Activated gamma-delta T cell treated with Interleukin-2 at 50 U/mL for 16 hours (primary cell): ENCODE results near the gene PHF24.

ENCODE experiments used
- DNase-seq: peaks from one replicate; pipeline ENCODE4 v3.0.0-alpha.2; 2020

Gene PHF24

DNA sequence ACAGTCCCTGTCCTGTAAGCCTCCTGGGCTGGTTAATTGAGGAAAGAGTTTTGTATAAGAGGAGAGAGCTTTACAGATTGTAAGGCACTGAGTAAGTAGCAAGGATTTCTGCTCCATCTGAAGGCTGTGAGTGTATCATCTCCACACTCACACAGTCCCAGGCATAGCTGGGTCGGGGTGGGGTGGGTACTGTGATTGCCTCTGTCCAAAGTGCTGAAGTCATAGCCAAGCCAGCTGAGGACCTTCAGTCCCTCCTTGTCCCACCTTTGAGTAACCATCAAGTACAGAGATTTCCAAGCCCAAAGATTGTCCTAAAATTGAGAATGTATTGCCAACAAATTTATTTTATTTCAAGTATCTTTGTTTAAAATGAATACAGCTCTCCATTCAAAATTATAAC, 26.0 kb downstream of the PHF24 start:
- DNase-seq = no peak

DNA sequence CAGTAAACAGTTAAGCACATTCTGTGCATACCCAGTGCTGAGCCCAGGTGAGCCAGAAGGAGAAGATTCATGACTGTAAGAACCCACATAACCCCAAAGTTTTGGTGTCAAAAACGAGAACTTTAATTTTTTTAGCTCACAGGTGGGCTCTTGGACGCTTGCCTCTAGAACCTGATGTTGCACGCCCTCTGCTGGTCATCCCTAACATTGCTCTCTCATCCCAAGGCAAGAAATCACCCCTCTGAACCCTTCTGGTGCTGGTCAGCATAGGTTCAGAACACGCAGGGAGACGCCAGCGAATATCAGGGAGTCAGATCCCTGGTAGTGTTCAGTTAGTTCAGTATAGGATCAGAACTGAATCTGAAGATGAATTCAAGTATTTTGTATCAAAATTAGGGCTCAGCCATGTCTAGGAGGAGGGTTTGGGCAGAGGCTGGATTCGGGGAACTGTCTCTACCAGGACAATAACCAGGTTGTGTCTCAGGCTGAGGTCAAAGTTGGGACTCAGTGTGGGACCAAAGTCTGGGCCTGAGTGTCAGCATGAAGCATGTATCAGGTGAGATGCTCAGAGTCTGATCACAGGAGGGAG, 27.3 kb downstream of the PHF24 start:
- DNase-seq = peak; percentile 54

DNA sequence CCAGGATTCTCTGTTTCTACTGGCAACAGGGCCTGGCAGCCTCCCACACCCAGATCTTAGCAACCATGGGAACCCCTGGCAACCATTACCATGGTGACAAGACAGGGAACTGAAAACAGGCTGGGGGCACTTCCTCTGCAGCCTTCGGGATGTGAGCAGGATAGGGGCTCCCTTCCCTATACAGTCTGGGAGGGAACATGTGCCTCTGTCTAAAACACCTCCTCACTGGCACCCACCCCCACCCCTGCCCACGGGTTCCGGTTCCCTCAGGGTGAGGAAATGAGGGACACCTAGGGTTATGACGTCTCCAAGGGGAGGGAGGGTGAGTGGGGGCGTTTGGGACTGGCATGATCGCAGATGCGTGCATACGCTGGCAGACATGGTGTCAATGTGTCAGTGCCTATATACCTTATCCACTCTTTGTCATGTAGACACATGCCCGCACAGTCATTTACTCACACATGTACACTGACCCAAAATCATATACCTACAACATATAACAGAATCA, 28.5 kb downstream of the PHF24 start:
- peak; percentile 38 for DNase-seq

DNA sequence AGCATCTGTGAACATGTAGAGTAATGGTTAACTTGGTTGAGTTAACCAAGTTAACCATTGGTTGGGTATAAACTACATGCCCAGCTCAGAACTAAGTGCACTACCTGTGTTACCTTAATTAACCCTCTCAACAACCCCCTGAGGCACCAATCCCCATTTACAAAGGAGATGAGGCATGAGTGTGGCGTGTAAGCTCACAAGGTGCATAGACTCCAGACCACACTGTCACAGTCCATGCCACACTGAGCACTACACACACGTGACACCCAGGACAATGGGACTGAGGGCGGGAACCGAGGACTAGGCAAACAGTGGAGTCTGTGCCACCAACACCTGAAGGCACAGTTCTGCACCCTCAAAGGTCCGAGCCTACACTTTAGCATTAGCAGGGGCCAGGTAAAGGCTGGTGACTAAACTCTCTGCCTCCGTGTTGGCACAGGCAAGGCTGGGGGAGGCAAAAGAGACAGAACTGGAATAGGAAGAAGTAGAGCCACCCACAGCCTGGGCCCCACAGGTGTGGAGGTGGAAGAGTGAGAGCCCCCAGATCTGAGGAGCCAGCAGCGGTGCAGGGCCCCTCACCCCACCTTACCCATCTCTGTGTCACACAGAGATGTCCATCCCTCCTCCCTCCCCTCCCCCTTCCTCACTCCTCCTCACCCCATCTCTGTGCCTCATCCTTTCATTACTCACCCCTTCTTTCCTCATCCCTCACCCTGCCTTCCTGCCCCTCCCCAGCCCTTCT, 29.2 kb downstream of the PHF24 start:
- DNase-seq = no peak

DNA sequence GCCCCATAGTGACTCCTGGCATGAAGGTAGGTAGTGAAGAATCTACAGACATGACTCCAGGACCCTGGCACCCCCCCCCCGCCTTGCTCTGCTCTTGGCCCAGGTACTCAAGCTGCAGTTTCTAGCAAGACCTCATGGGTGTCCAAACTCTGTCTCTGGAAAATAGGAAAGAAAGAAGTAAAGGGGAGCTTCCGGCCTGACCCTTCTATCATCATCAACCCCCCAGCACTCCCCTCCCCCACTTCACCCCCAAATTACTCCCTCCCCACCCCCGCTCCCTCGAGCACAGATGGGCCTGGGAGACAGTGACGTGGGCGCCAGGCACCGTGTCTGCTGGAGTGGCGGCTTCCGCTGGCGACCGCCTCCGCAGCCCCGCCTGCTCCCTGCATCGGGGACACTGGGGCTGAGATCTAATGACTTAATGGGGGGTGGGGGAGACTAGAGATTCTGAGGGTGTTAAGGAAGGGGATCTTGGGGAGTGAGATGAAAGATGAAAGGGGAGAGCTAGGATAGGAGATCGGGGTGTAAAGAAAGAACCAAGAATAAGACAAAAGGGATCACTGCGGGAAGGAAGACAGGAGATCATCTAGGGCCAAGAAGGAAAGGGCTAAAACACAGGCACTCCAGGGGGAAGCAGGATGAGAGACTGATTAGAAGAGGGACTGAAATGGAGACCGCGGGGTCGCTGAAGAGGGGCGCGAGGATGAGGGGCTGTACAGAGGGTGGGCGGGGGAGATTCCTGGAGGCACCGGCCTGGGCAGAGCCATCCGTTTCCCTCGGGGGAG, 30.3 kb downstream of the PHF24 start:
- DNase-seq = no peak

DNA sequence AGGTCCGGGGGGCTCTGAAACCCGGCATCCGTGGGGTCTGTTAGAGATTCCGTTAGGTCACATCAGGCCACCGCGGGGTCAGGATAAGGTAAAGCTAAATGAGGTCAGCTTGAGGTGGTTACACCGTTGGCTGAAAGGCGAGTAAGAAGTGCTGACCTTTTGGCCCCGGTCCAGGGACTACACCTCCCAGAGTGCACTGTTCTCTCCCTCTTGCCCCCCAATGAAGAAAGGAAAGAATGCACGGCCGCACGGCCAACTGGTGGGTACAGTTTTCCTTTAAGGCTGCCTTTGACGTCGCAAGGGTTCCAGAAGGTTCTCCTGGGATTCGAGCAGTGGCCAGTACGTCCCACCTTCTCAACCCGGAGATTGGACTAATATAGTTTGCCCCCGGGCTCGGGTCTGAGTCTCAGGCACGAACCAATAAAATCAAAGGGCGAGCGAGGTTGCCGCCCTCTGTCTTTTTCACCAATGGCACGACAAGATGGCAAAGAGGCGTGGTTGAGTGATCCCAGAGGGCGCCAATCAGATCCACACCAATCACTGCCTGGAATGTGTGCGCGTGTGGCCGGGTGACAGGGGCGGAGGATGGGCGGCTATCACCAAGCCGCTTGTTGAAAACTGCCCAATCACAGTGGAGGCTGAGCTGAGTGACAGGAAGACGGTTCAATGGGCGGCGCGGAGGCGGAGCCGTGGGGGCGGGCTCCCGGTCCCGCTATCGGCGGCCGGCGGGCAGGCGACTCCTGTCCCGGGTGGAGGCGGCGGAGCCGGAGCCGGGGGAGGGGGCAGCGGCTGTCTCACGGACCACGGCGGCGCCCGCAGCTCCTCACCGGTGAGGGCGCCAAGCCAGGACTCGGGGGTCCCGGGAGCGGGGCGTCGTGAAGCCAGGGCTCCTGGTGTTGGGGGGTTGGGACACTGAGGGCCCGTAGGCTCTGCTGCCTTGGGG, 31.2 kb downstream of the PHF24 start, which contains the start of gene DNAJB5:
Gene DNAJB5 (plus strand): TSS at position 743 of the 943 bp plus-strand sequence. CDS start 886 bp downstream, outside the sequence.
- DNase-seq = peak; percentile 96

DNA sequence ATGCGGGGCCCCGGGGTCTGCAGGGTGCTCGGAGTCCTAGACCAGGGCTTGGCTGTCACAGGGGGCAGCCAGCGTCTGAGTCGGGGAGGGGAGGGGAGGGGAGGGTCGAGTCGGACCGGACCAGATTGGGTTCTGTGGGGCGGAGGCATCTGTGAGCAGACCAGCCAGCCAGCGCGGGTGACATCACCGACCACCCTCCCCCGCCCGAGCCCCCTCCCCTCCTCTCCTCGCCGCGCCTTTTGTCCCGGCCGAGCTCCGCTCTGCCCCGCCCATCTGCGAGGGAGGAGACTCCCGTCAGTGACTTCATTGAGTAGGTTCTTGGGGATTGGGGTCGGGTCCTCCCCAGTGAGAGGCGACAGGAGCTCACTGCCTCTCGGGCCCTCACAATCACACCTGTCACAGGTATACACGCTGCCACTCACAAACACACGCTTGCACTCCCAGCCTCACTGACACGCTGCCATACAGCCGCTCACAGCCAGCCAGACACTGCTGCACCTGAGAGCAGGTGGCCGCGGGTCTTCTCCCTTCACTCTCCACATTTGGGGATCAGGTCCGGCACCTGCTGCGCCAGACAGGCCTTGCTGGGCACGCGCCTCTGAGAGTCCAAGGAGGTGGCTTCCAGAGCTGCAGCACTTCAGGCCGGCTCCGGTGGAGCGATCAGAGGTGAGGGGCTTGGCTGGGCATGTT, 32.0 kb downstream of the PHF24 start:
- DNase-seq = peak; percentile 20

DNA sequence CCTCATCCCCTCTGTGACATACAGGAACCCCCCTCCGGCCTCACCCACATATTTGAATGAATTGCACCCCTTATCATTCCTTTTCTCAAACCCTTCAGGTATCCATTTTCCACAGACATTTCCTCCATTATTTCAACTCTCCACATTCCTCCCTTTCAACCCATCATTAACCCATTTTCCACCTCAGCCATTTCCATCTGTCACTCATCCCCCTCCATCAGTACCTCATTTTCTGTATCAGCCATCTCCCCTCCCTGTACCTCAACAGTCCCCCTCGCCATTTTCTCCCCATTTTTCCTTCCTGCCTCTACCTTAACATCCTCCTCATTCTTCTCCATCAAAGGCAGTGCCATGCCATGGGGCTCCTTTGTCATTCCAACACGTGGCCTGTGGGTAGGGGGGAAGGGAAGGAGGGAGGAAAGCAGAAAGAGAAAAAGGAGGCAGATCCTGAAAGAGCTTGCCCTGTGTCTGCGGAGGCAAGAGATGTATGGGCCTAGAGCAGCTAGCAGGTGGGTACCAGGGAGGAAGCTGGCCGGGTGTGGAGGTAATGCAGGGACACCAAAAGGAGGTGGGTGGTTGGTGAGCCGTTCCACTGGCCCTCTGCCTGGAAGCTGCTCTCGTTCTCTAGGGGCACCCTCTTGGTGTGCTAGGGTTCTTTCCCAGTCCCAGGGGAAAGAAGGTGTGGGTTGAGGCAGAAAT, 33.0 kb downstream of the PHF24 start:
- no peak for DNase-seq

DNA sequence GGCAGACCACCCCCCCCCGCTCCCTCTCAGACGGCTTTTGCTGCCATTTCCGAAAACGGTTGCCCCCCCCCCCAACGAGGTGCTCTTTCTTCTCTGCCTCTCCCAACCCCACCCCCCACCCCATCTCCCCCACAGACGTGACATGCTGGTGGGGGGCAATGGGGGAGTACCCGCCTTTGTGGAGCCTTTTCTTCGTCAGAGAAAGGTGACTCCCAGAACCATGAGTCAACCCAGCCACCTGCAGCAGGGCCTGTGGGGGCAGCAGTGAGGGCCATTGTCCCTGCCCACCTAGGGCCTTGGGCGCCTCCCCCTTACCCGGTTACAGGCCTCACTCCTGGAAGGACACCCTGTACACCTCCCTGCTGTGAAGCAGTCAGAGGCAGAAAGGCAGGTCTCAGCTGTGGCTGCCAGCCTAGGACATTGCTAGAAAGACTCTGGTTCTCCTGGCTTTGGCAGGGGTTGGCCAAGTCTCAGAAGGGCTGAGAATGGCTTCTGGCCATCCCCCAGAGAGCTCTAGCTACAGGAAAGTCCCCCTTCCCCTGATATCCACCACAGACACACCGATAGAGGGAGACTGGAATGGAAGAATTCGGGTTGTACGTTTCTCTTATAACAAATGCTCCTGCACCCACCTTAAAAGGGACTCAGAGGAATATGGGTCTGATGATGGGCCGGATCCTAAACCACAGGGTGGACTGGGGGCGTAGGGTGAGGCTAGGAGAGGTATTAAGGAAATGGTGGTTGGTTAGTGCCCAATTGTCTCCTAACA, 33.7 kb downstream of the PHF24 start:
- no peak for DNase-seq

DNA sequence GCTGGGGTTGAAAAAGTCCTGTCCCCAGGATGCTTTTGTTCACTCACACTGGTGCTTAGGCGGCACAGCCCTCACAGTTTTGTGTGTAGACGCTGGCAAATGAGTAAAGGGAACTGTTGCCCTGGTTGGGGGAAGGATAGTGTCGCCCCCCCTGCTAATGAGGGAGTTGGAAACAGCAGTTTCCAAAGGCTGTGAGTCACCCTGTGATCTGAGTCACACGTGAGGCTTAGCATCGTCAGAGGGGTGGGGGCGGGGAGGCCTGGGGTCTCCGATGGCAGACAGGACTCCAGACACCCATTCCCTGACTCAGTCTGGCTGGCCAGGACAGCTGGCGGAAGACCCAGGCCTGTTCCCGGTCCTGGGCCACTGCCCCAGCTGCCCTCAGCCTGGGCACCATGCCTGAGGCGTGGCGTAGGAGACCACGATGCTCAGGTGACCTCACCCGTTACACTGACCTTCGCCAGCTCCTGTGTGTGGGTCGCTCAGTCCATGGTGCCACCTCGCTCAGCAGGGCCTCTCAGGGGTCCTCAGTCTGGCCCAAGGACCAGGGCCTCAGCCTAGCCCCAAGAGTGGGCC, 34.4 kb downstream of the PHF24 start:
- DNase-seq = no peak

DNA sequence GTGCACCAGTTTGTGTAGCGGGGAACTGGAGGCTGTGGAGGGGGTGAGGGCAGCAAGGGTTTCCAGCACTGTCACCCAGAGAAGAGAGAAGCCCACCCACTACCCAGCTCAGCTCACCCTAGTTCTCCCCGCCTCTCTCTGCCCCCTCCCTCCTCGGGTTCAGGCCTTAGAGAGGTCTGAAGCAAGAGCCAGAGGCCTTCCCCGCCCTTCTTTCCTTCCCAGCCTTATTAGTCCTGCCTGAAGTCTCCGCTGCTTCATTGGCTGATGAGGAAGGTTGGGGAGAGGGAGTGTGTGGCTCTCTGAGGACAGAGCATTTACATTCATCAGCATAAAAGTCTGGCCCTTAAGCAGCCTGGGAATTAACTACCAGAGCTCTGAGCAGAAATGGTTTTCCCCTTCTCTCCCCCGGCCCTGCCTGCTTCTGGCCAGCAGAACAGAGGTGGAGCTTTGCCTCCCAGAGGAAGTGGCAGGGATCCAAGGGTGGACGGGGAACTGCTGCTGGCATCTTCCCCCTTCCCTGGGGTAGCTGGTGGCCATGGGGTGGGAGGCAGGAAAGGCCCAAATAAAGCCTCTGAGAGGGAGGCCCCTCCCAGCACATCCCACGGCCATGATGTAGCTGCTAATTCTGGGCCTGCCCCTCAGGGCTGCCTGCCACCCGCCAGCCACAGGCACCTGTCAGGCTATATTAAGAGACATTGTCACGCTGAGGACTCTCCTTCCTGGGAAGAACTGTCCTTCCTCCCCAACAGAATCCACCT, 35.6 kb downstream of the PHF24 start:
- DNase-seq = no peak

DNA sequence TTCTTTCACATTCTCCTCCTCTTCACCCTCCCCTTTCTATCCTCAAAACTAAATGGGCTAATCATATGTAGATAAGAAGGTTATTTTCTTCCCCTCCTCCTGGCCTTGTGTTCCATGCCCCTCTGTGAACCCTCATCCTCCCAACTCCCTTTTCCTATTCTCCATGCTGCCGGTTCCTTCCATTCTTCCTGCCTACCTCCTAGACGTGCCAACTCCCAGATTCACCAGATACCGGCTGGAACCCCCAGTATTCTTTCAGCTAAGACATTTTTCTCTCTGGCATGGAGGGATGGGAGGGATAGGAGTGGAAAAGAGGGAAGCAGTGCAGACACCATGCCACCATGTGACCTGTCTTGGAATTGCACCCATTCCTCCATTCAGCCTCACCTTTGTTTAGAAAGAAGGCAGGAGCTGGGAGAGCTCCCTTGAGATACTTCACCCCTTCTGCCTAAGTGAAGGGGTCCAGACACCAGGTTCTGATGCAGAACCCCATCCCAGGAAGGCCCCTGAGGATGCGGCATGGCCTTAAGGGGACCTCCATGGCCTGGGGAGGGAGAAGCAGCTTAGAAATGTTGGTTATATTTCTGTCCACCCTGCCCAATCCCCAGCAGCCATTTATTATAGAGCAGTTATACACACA, 36.3 kb downstream of the PHF24 start:
- no peak for DNase-seq

DNA sequence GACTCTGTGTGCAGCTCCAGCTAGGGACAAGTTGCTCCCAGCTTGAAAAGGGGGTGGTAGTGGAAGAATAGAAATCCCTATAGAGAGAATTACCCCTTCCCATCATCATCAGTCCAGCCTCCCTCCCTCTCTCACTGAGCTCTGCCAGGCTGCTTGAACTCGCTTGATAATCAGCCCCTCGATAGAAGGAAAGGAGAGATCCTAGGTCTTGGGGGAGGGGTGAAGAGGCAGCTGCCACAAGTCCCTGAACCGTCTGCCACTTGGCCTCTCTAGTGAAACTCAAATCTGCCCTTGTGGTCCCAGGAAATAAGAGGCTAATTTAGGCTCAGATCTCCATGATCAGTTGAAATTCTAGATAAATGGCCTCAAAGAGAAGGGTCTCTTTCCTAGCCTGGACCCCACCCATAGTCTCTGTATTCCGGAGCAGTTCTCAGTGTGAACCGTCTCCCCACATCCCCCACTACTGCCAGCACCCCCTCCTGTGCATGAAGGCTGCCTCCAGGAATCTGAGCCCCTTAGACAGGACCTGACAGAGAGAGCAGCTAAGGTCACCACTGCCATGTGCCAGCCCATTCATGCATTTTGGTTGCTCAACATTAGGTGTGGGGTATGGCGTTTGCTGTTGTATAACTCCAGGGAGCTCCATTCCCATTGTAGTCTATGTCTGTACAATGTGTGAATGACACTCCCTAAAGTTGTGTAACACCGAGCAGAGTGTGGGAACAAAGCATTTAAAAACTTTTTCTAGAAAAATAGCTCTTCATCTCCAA, 37.0 kb downstream of the PHF24 start:
- no peak for DNase-seq

DNA sequence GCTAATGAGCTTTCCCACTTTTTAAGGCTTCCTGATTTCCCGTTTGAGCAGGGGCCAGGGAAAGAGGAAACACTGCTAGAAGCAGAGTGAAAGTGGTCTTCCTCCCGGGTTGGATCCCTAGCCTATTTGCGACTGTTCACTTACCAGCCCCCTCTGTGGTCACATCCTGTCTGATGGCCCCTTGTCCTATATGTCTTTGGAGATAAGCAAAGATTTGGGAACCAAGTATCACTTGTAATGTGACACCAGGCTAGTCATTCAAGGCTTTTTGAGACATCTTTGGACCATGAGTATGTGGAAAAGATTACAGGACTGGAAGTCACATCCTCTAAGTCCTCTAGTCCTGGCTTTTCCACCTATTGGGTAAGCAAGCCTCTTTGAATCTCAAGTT, 37.6 kb downstream of the PHF24 start:
- DNase-seq = no peak

DNA sequence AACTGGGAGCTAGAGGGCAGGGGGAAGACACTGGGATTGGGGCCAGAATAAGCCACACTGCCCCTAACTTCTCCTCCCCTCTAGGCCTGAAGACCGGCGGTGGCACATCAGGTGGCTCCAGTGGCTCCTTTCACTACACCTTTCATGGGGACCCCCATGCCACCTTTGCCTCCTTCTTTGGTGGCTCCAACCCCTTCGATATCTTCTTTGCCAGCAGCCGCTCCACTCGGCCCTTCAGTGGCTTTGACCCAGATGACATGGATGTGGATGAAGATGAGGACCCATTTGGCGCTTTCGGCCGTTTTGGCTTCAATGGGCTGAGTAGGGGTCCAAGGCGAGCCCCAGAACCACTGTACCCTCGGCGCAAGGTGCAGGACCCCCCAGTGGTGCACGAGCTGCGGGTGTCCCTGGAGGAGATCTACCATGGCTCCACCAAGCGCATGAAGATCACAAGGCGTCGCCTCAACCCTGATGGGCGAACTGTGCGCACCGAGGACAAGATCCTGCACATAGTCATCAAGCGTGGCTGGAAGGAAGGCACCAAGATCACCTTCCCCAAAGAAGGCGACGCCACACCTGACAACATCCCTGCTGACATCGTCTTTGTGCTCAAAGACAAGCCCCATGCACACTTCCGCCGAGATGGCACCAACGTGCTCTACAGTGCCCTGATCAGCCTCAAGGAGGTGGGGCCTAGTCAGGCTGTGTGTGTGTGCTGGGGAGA, 38.3 kb downstream of the PHF24 start:
- DNase-seq = no peak

DNA sequence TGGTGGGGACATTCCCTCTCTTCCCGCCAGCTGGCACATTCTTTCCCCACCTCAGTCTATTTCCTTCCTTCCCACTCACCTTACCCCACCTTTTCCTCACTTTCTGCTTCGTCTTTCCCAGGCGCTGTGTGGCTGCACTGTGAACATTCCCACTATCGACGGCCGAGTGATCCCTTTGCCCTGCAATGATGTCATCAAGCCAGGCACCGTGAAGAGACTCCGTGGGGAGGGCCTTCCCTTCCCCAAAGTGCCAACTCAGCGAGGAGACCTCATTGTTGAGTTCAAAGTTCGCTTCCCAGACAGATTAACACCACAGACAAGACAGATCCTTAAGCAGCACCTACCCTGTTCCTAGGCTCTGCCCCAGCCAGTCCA, 38.8 kb downstream of the PHF24 start:
- no peak for DNase-seq

DNA sequence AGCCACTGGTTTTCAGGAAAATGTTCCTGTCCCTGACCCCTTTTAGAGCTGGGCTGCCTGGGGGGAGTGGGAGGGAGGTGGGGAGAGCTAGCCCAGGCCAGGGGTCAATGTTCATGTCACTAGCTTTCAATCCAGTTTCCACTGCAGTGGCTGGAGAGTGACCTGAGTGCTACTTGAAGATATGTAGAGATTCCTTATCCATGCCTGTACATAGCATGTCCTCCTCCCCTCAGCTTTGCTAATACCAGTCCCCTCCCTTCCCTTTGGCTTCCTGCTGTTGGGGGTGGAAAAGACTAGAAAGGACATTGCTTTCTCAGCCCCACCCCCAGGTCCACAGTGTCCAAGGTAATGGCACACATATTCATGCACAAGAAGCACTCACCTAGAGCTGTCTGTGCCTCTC, 39.3 kb downstream of the PHF24 start:
- DNase-seq = no peak
